Mesenchymal stem cell (in vitro differentiated cells and primary cell): ENCODE results near the gene NRG2.

ENCODE experiments used
- DNase-seq: peaks from one replicate; pipeline ENCODE4 v3.0.0-alpha.2; 2013
- H2AFZ ChIP-seq: one replicate; pipeline ENCODE4 v1.6.1; 2013; ENCODE audit warnings: low read depth, mild to moderate bottlenecking, control low read depth, inconsistent platforms, low read length, moderate library complexity
- H2AK5ac ChIP-seq: 2 replicates; pipeline ENCODE4 v1.6.1; 2013; ENCODE audit warnings: low read length, moderate library complexity, mild to moderate bottlenecking, inconsistent platforms; ENCODE audit not compliant: severe bottlenecking
- H2BK120ac ChIP-seq: one replicate; pipeline ENCODE4 v1.6.1; 2013; ENCODE audit warnings: low read depth, mild to moderate bottlenecking, inconsistent platforms, low read length, moderate library complexity
- H2BK12ac ChIP-seq, 2 experiments: one replicate each; pipeline ENCODE4 v1.6.1; 2013; ENCODE audit warnings: inconsistent platforms in 2 of 2, low read length in 2 of 2, mild to moderate bottlenecking in 2 of 2, moderate library complexity in 2 of 2, control low read depth in 1 of 2
- H2BK15ac ChIP-seq: one replicate; pipeline ENCODE4 v1.6.1; 2013; ENCODE audit warnings: mild to moderate bottlenecking, low read depth, inconsistent platforms; ENCODE audit not compliant: poor library complexity, severe bottlenecking
- H2BK5ac ChIP-seq: 2 replicates; pipeline ENCODE4 v1.6.1; 2013; ENCODE audit warnings: low read depth, mild to moderate bottlenecking, low read length, control low read depth, inconsistent platforms; ENCODE audit not compliant: poor library complexity, severe bottlenecking
- H3K14ac ChIP-seq, 2 experiments: one replicate each; pipeline ENCODE4 v1.6.1; 2013; ENCODE audit warnings: inconsistent platforms in 2 of 2, low read length in 2 of 2, control low read depth in 1 of 2, mild to moderate bottlenecking in 1 of 2, moderate library complexity in 1 of 2
- H3K18ac ChIP-seq, 2 experiments: one replicate each; pipeline ENCODE4 v1.6.1; 2013; ENCODE audit warnings: inconsistent platforms in 2 of 2, low read length in 2 of 2, control low read depth in 1 of 2, low read depth in 1 of 2, mild to moderate bottlenecking in 1 of 2
- H3K23ac ChIP-seq, 2 experiments: one replicate each; pipeline ENCODE4 v1.6.1; 2013; ENCODE audit warnings: inconsistent platforms in 2 of 2, low read length in 2 of 2, mild to moderate bottlenecking in 2 of 2, moderate library complexity in 2 of 2, control low read depth in 1 of 2
- H3K27ac ChIP-seq: 2 replicates; pipeline ENCODE4 v1.5.1; 2013; ENCODE audit warnings: mild to moderate bottlenecking, moderate library complexity, low read length, control low read depth, inconsistent platforms; ENCODE audit not compliant: poor library complexity, severe bottlenecking
- H3K27me3 ChIP-seq, 2 experiments: 2 replicates each; pipeline versions ENCODE4 v1.6.1 to v1.7.0; 2013; ENCODE audit warnings: low read length in 2 of 2, mild to moderate bottlenecking in 2 of 2, moderate library complexity in 2 of 2, control low read depth in 1 of 2, inconsistent platforms in 1 of 2; ENCODE audit not compliant: control insufficient read depth in 1 of 2, insufficient read depth in 1 of 2
- H3K36me3 ChIP-seq, 2 experiments: 2 replicates each; pipeline versions ENCODE4 v1.6.1 to v1.7.0; 2013; ENCODE audit warnings: low read length in 2 of 2, control low read depth in 1 of 2, inconsistent platforms in 1 of 2, low read depth in 1 of 2, mild to moderate bottlenecking in 1 of 2; ENCODE audit not compliant: insufficient read depth in 2 of 2, control insufficient read depth in 1 of 2
- H3K4ac ChIP-seq, 2 experiments: one replicate each; pipeline ENCODE4 v1.6.1; 2013; ENCODE audit warnings: inconsistent platforms in 2 of 2, low read length in 2 of 2, mild to moderate bottlenecking in 2 of 2, moderate library complexity in 2 of 2, control low read depth in 1 of 2, low read depth in 1 of 2
- H3K4me1 ChIP-seq: 2 replicates; pipeline ENCODE4 v1.6.1; 2013; ENCODE audit warnings: low read depth, low read length, control low read depth; ENCODE audit not compliant: control insufficient read depth, insufficient read depth
- H3K4me2 ChIP-seq: 2 replicates; pipeline ENCODE4 v1.6.1; 2013; ENCODE audit warnings: low read length, mild to moderate bottlenecking, inconsistent platforms; ENCODE audit not compliant: poor library complexity, severe bottlenecking
- H3K4me3 ChIP-seq, 2 experiments: 2 replicates each; pipeline versions ENCODE4 v1.5.1 to v1.7.0; 2013; ENCODE audit warnings: low read length in 2 of 2, mild to moderate bottlenecking in 2 of 2, control low read depth in 1 of 2, low read depth in 1 of 2; ENCODE audit not compliant: insufficient read depth in 1 of 2
- H3K79me1 ChIP-seq: replicated peaks from 2 replicates; pipeline ENCODE4 v1.6.1; 2013; ENCODE audit warnings: mild to moderate bottlenecking, control low read depth, low read length, inconsistent platforms; ENCODE audit not compliant: poor library complexity, severe bottlenecking
- H3K9ac ChIP-seq: 2 replicates; pipeline ENCODE4 v1.7.0; 2013; ENCODE audit warnings: mild to moderate bottlenecking, low read length, moderate library complexity
- H3K9me3 ChIP-seq: 2 replicates; pipeline ENCODE4 v1.7.0; 2013; ENCODE audit warnings: mild to moderate bottlenecking, low read length; ENCODE audit not compliant: control insufficient read depth
- H4K8ac ChIP-seq: one replicate; pipeline ENCODE4 v1.6.1; 2013; ENCODE audit warnings: inconsistent platforms, mild to moderate bottlenecking, low read length, moderate library complexity
- H4K91ac ChIP-seq: one replicate; pipeline ENCODE4 v1.6.1; 2013; ENCODE audit warnings: mild to moderate bottlenecking, low read length, inconsistent platforms
- WGBS: methylation state at CpG from one replicate; pipeline ENCODE4 v1.1.7; 2013; ENCODE audit warnings: mixed read lengths; 5-methylcytosine and 5-hydroxymethylcytosine counted together

NRG2 gene

GRCh38 chr5:139954462-139954861 is 88.6 kb downstream of the NRG2 start:
- WGBS: 61% methylated on average over 7 of the region's 8 CpGs
- H3K79me1 ChIP-seq: no peaks in the 10 kb centered on the region
- no peak overlapping the region for H3K14ac ChIP-seq
- H2BK120ac ChIP-seq: no peak overlapping the region
- DNase-seq: no peak
- no peaks in the 10 kb centered on the region for H3K9me3 ChIP-seq
- no peak overlapping the region for H3K4ac ChIP-seq
- H2AK5ac ChIP-seq: no peak overlapping the region
- no peak overlapping the region for H4K91ac ChIP-seq
- no peak overlapping the region for H2BK15ac ChIP-seq
- H2AFZ ChIP-seq: no peak overlapping the region
- H3K27me3 ChIP-seq: peaks cover 13 to 81% of the 10 kb centered on the region in 2 experiments
- no peak overlapping the region for H3K4me3 ChIP-seq
- H2BK12ac ChIP-seq: no peak overlapping the region
- no peak overlapping the region for H3K23ac ChIP-seq
- H3K4me1 ChIP-seq: no peaks in the 10 kb centered on the region
- no peak overlapping the region for H3K18ac ChIP-seq
- H4K8ac ChIP-seq: no peak overlapping the region
- no peaks in the 10 kb centered on the region for H3K36me3 ChIP-seq
- no peak overlapping the region for H3K9ac ChIP-seq
- no peak overlapping the region for H2BK5ac ChIP-seq
- no peak overlapping the region for H3K4me2 ChIP-seq
- no peak overlapping the region for H3K27ac ChIP-seq

- H2BK12ac ChIP-seq: no peak overlapping the region
- no peaks in the 10 kb centered on the region for H3K36me3 ChIP-seq
- no peak overlapping the region for H3K23ac ChIP-seq
- no peak overlapping the region for H3K4me3 ChIP-seq
- H3K27me3 ChIP-seq: peaks cover 13 to 81% of the 10 kb centered on the region in 2 experiments
- no peak overlapping the region for H2BK15ac ChIP-seq
- H2BK120ac ChIP-seq: no peak overlapping the region
- no peak overlapping the region for H3K9ac ChIP-seq
- no peak overlapping the region for H2BK5ac ChIP-seq
- H2AK5ac ChIP-seq: no peak overlapping the region
- H3K4ac ChIP-seq: no peak overlapping the region
- H3K4me1 ChIP-seq: no peaks in the 10 kb centered on the region
- no peak overlapping the region for H4K91ac ChIP-seq
- no peak overlapping the region for H3K4me2 ChIP-seq
- H4K8ac ChIP-seq: no peak overlapping the region
- WGBS: 63% methylated on average over 5 of the region's 7 CpGs
- no peak overlapping the region for H3K18ac ChIP-seq
- no peak overlapping the region for H2AFZ ChIP-seq
- H3K27ac ChIP-seq: no peak overlapping the region
- H3K79me1 ChIP-seq: no peaks in the 10 kb centered on the region
- DNase-seq: no peak
- H3K9me3 ChIP-seq: no peaks in the 10 kb centered on the region
- H3K14ac ChIP-seq: no peak overlapping the region
Observed at GRCh38 chr5:139954022-139954421, 89.1 kb downstream of the NRG2 start.

- peaks cover 16 to 85% of the 10 kb centered on the region in 2 experiments for H3K27me3 ChIP-seq
Observed at GRCh38 chr5:139952574-139952973, 90.5 kb downstream of the NRG2 start.

GRCh38 chr5:139951983-139952382 is 91.1 kb downstream of the NRG2 start:
- Histone ChIP-seq H3K4ac (no peak overlapping the region), H2BK120ac (no peak overlapping the region), H3K14ac (no peak overlapping the region), H3K9ac (no peak overlapping the region), H3K27ac (no peak overlapping the region), H3K36me3 (no peaks in the 10 kb centered on the region), H3K9me3 (no peaks in the 10 kb centered on the region), H3K4me1 (no peaks in the 10 kb centered on the region), H3K27me3 (peaks cover 20 to 79% of the 10 kb centered on the region in 2 experiments), H3K23ac (no peak overlapping the region), H3K79me1 (no peaks in the 10 kb centered on the region), H4K8ac (no peak overlapping the region), H3K4me3 (no peak overlapping the region), H3K18ac (no peak overlapping the region), H2BK15ac (no peak overlapping the region), H4K91ac (no peak overlapping the region), H2BK12ac (no peak overlapping the region), H2BK5ac (no peak overlapping the region), H2AK5ac (no peak overlapping the region), H2AFZ (no peak overlapping the region), H3K4me2 (no peak overlapping the region)
- DNase-seq: no peak
- WGBS: no CpG with 5 or more reads among the region's 1 CpG

More at GRCh38 chr5:139952574-139952973, 90.5 kb downstream of the NRG2 start:
- Histone ChIP-seq H3K27ac (no peak overlapping the region), H3K36me3 (no peaks in the 10 kb centered on the region), H2AK5ac (no peak overlapping the region), H3K18ac (no peak overlapping the region), H3K4ac (no peak overlapping the region), H3K4me2 (no peak overlapping the region), H2BK120ac (no peak overlapping the region), H3K4me1 (no peaks in the 10 kb centered on the region), H2BK15ac (no peak overlapping the region), H3K14ac (no peak overlapping the region), H2AFZ (no peak overlapping the region), H4K8ac (no peak overlapping the region), H3K4me3 (no peak overlapping the region), H4K91ac (no peak overlapping the region), H3K9ac (no peak overlapping the region), H3K9me3 (no peaks in the 10 kb centered on the region), H3K23ac (no peak overlapping the region), H2BK5ac (no peak overlapping the region), H3K79me1 (no peaks in the 10 kb centered on the region), H2BK12ac (no peak overlapping the region)
- 87% methylated on average over 12 of the region's 13 CpGs for WGBS
- DNase-seq: no peak
